Natural killer cell (primary cell): Measurements from ENCODE around the gene SKAP1. TPM values are rescaled to one million over a fixed set of nuclear protein-coding genes. Genes with fewer than 3 reads are reported as not detected.

Experiments
- ATAC-seq, 3 donors: fragments of 150-1000 bp in 2 of 3; fragments of 200-7000 bp in 1 of 3; cut with Tn5 transposase; 1 replicate in 1 of 3; 2 replicates in 2 of 3; pipeline ENCODE4 v1.10.0; 2021; ENCODE audit warnings: mild to moderate bottlenecking in 2 of 3, moderate library complexity in 2 of 3
- DNase-seq, 2 donors: peaks; one replicate each; pipeline versions ENCODE4 v3.0.0 to v3.0.0-alpha.2; 2013 to 2021; ENCODE audit warnings: mixed read lengths in 1 of 2
- H3K27ac ChIP-seq: one replicate; pipeline ENCODE4 v1.5.1; 2013; ENCODE audit warnings: mild to moderate bottlenecking, low read length
- H3K27me3 ChIP-seq: one replicate; pipeline ENCODE4 v1.6.1; 2013; ENCODE audit warnings: low read length; ENCODE audit not compliant: control insufficient read depth, insufficient read depth
- H3K36me3 ChIP-seq: one replicate; pipeline ENCODE4 v1.6.1; 2013; ENCODE audit warnings: low read length; ENCODE audit not compliant: control insufficient read depth, insufficient read depth
- H3K4me1 ChIP-seq: one replicate; pipeline ENCODE4 v1.6.1; 2013; ENCODE audit warnings: low read length; ENCODE audit not compliant: control insufficient read depth, insufficient read depth
- H3K4me3 ChIP-seq: one replicate; pipeline ENCODE4 v1.5.1; 2013; ENCODE audit warnings: low read length
- H3K9me3 ChIP-seq: one replicate; pipeline ENCODE4 v1.6.1; 2013; ENCODE audit warnings: low read length; ENCODE audit not compliant: control insufficient read depth, insufficient read depth
- H3K27ac Mint-ChIP-seq, 2 donors: one replicate each; pipeline ENCODE4 v1.8.0; 2022; ENCODE audit warnings: mild to moderate bottlenecking in 2 of 2, mixed read lengths in 2 of 2, moderate library complexity in 1 of 2
- H3K27me3 Mint-ChIP-seq, 2 donors: one replicate each; pipeline ENCODE4 v1.8.0; 2022; ENCODE audit warnings: low read depth in 2 of 2, mixed read lengths in 2 of 2
- H3K36me3 Mint-ChIP-seq: one replicate; pipeline ENCODE4 v1.8.0; 2022; ENCODE audit warnings: mixed read lengths
- H3K4me1 Mint-ChIP-seq, 2 donors: one replicate each; pipeline ENCODE4 v1.8.0; 2022; ENCODE audit warnings: mixed read lengths in 2 of 2
- H3K4me3 Mint-ChIP-seq: one replicate; pipeline ENCODE4 v1.8.0; 2022; ENCODE audit warnings: mild to moderate bottlenecking, moderate library complexity, mixed read lengths
- H3K9me3 Mint-ChIP-seq, 2 donors: one replicate each; pipeline ENCODE4 v1.8.0; 2022; ENCODE audit warnings: mixed read lengths in 2 of 2
- CTCF ChIP-seq: fragments of 200-600 bp; IDR thresholded peaks from one replicate; pipeline ENCODE4 v1.8.0; 2022; ENCODE audit warnings: antibody characterized with exemption
- WGBS: methylation state at CpG from one replicate; pipeline ENCODE4 v1.1.7; 2013; ENCODE audit warnings: missing lambda C conversion rate; ENCODE audit not compliant: insufficient coverage; 5-methylcytosine and 5-hydroxymethylcytosine counted together
- intact Hi-C: fragments of 100-400 bp; cut with micrococcal nuclease; formaldehyde crosslinking; loops from one replicate; pipeline ENCODE4 v1.14.2; 2022
- total RNA-seq, 4 donors: library from RNA; stranded (reverse); fragments of 120-200 nt in 1 of 4; gene quantifications; one replicate each; pipeline versions ENCODE4 v1.2.3 to v1.2.4, GENCODE V29; 2013 to 2022

The SKAP1 gene
- total RNA-seq, 3 donors from 2014 or later (not counting 1 experiment from before 2014, with no cell fraction given): 168 to 227 (median 190) TPM

GRCh38 chr17:48439875-48440505 lies 10.0 kb upstream of the SKAP1 start:
- TF ChIP-seq CTCF: no peak
- Mint-ChIP-seq H3K27ac (peak overlapping the region; percentile 96 to 98), H3K4me1 (peaks cover 81 to 84% of the 10 kb centered on the region in 2 donors), H3K9me3 (peaks cover 8 to 14% of the 10 kb centered on the region in 2 donors), H3K27me3 (no peaks in the 10 kb centered on the region), H3K4me3 (peak overlapping the region; percentile 86), H3K36me3 (no peaks in the 10 kb centered on the region)
- intact Hi-C loops: loop anchor here (1.0 to 10.0 kb wide), 4 partner anchors 11 to 393 kb away; partner anchors contain the start of gene NFE2L1
- H3K4me3 ChIP-seq: no peak overlapping the region
- H3K36me3 ChIP-seq: no peaks in the 10 kb centered on the region
- WGBS: 24% methylated on average over 8 of the region's 8 CpGs
- DNase-seq: peak; percentile 56 to 88
- no peaks in the 10 kb centered on the region for H3K9me3 ChIP-seq
- peak; percentile 47 to 63 (median 52) for ATAC-seq
- peaks cover 86% of the 10 kb centered on the region for H3K4me1 ChIP-seq
- H3K27me3 ChIP-seq: no peaks in the 10 kb centered on the region
- H3K27ac ChIP-seq: peak overlapping the region; percentile 87

GRCh38 chr17:48439110-48439850 lies 9.3 kb upstream of the SKAP1 start:
- Mint-ChIP-seq H3K4me1 (peaks cover 75 to 82% of the 10 kb centered on the region in 2 donors), H3K27me3 (no peaks in the 10 kb centered on the region), H3K4me3 (peak overlapping the region; percentile 86), H3K27ac (peak overlapping the region; percentile 96 to 98), H3K9me3 (peaks cover 8 to 14% of the 10 kb centered on the region in 2 donors), H3K36me3 (no peaks in the 10 kb centered on the region)
- H3K4me1 ChIP-seq: peaks cover 79% of the 10 kb centered on the region
- no peaks in the 10 kb centered on the region for H3K36me3 ChIP-seq
- no peak for TF ChIP-seq CTCF
- no peaks in the 10 kb centered on the region for H3K27me3 ChIP-seq
- DNase-seq (peak; percentile 33 to 72), ATAC-seq (peak; percentile 39 to 58 (median 49))
- H3K9me3 ChIP-seq: no peaks in the 10 kb centered on the region
- intact Hi-C loops: no loop called here
- peak overlapping the region; percentile 87 for H3K27ac ChIP-seq
- WGBS: 44% methylated on average over 2 of the region's 3 CpGs
- no peak overlapping the region for H3K4me3 ChIP-seq

GRCh38 chr17:48438516-48439061 lies 8.6 kb upstream of the SKAP1 start:
- peaks cover 72 to 81% of the 10 kb centered on the region in 2 donors for H3K4me1 Mint-ChIP-seq
- 15% methylated on average over 3 of the region's 3 CpGs for WGBS
- H3K4me3 ChIP-seq: no peak overlapping the region
- ATAC-seq: no peak
- intact Hi-C loops: no loop called here
- H3K4me1 ChIP-seq: peaks cover 73% of the 10 kb centered on the region
- H3K36me3 ChIP-seq: no peaks in the 10 kb centered on the region
- H3K27me3 Mint-ChIP-seq: no peaks in the 10 kb centered on the region
- peak overlapping the region; percentile 96 to 98 for H3K27ac Mint-ChIP-seq
- no peaks in the 10 kb centered on the region for H3K9me3 ChIP-seq
- peaks cover 8 to 14% of the 10 kb centered on the region in 2 donors for H3K9me3 Mint-ChIP-seq
- peak overlapping the region; percentile 87 for H3K27ac ChIP-seq
- no peaks in the 10 kb centered on the region for H3K36me3 Mint-ChIP-seq
- H3K4me3 Mint-ChIP-seq: peak overlapping the region; percentile 77
- no peak for DNase-seq
- H3K27me3 ChIP-seq: no peaks in the 10 kb centered on the region
- no peak for TF ChIP-seq CTCF
